ENCODE data around the gene FAM210A. TPM values are rescaled to one million over a fixed set of nuclear protein-coding genes. Genes with fewer than 3 reads are reported as not detected.

The FAM210A gene
- total RNA-seq, 1 experiment from 2014 or later: 26.2 TPM

DNA sequence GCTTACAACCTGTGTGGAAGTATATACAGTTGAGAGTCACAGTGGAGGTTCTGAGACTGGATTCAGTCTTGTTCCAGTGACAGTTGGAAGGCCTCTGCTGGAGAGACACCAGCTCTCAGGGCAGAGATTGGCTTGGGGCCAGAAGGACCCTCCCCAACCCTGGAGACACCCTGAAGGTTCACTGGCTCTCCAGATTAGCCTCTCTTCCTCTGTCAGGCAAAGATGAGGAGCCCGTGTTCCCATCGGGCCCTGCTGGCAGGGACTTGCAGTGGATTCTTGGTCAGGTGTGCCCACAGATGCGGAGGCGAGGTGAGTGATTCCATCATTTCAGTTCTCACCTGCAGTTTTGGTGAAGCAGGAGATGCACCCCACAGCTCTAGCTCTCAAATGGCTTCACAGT lies 78.6 kb downstream of the FAM210A start:
- no peak for ATAC-seq
- Histone ChIP-seq H3K9me2 (ENCODE audit: insufficient read depth) (no peaks in the 10 kb centered on the region), H3K9me3 (ENCODE audit: control insufficient read depth in 1 of 2, insufficient read depth in 1 of 2, low read depth in 1 of 2, low read length in 2 of 2) (no peaks in the 10 kb centered on the region), H3K9ac (ENCODE audit: low read length) (no peak overlapping the region), H3K4me1 (ENCODE audit: control insufficient read depth in 1 of 2, insufficient read depth in 2 of 2, low read length in 2 of 2) (no peaks in the 10 kb centered on the region), H3K79me2 (ENCODE audit: insufficient read depth, low read length) (no peaks in the 10 kb centered on the region), H2AFZ (ENCODE audit: low read depth, low read length, poor library complexity, severe bottlenecking) (no peak overlapping the region), H3K4me3 (replicated peaks in 1 of 2; ENCODE audit: low read depth in 1 of 2, low read length in 2 of 2) (no peak overlapping the region), H3K4me2 (ENCODE audit: low read length) (no peak overlapping the region), H3K27ac (ENCODE audit: low read depth, low read length) (no peak overlapping the region), H3K27me3 (ENCODE audit: insufficient read depth, low read length) (no peaks in the 10 kb centered on the region), H3K36me3 (ENCODE audit: control insufficient read depth in 1 of 2, insufficient read depth in 2 of 2, low read length in 2 of 2) (no peaks in the 10 kb centered on the region), H4K20me1 (ENCODE audit: insufficient read depth) (no peaks in the 10 kb centered on the region)
- DNase-seq (ENCODE audit: low read depth, low spot score): no peak
- no TSS peak for BruUV-seq (replicated peaks)
- no peak for TF ChIP-seq RAD21 (IDR thresholded peaks at IDR 0.05; ENCODE audit: low read depth)
- no peak for TF ChIP-seq TCF7L2 (IDR thresholded peaks at IDR 0.05; ENCODE audit: borderline replicate concordance, extremely low read depth, insufficient read depth, insufficient read length)
- TF ChIP-seq, protein P1, sequence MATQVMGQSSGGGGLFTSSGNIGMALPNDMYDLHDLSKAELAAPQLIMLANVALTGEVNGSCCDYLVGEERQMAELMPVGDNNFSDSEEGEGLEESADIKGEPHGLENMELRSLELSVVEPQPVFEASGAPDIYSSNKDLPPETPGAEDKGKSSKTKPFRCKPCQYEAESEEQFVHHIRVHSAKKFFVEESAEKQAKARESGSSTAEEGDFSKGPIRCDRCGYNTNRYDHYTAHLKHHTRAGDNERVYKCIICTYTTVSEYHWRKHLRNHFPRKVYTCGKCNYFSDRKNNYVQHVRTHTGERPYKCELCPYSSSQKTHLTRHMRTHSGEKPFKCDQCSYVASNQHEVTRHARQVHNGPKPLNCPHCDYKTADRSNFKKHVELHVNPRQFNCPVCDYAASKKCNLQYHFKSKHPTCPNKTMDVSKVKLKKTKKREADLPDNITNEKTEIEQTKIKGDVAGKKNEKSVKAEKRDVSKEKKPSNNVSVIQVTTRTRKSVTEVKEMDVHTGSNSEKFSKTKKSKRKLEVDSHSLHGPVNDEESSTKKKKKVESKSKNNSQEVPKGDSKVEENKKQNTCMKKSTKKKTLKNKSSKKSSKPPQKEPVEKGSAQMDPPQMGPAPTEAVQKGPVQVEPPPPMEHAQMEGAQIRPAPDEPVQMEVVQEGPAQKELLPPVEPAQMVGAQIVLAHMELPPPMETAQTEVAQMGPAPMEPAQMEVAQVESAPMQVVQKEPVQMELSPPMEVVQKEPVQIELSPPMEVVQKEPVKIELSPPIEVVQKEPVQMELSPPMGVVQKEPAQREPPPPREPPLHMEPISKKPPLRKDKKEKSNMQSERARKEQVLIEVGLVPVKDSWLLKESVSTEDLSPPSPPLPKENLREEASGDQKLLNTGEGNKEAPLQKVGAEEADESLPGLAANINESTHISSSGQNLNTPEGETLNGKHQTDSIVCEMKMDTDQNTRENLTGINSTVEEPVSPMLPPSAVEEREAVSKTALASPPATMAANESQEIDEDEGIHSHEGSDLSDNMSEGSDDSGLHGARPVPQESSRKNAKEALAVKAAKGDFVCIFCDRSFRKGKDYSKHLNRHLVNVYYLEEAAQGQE (IDR thresholded peaks at IDR 0.05; ENCODE audit: low read depth): no peak
- no peak for TF ChIP-seq EGR1 (IDR thresholded peaks at IDR 0.05; ENCODE audit: low read depth)
- TF ChIP-seq POLR2AphosphoS5 (IDR thresholded peaks at IDR 0.05; ENCODE audit: low read depth, low read length): no peak
- TF ChIP-seq JUND (IDR thresholded peaks at IDR 0.05): no peak
- TF ChIP-seq ELF1 (IDR thresholded peaks at IDR 0.05; ENCODE audit: borderline replicate concordance, low read depth): no peak
- TF ChIP-seq FOSL1 (IDR thresholded peaks at IDR 0.05; ENCODE audit: low read depth): no peak
- TF ChIP-seq SIN3A (IDR thresholded peaks at IDR 0.05; ENCODE audit: low read depth): no peak
- TF ChIP-seq CEBPB (IDR thresholded peaks at IDR 0.05; ENCODE audit: low read depth): no peak
- TF ChIP-seq, protein P2, sequence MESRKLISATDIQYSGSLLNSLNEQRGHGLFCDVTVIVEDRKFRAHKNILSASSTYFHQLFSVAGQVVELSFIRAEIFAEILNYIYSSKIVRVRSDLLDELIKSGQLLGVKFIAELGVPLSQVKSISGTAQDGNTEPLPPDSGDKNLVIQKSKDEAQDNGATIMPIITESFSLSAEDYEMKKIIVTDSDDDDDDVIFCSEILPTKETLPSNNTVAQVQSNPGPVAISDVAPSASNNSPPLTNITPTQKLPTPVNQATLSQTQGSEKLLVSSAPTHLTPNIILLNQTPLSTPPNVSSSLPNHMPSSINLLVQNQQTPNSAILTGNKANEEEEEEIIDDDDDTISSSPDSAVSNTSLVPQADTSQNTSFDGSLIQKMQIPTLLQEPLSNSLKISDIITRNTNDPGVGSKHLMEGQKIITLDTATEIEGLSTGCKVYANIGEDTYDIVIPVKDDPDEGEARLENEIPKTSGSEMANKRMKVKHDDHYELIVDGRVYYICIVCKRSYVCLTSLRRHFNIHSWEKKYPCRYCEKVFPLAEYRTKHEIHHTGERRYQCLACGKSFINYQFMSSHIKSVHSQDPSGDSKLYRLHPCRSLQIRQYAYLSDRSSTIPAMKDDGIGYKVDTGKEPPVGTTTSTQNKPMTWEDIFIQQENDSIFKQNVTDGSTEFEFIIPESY (IDR thresholded peaks at IDR 0.05; ENCODE audit: extremely low read depth, insufficient replicate concordance, low read length): no peak
- TF ChIP-seq EZH2 (IDR thresholded peaks at IDR 0.05): no peak
- no peak for TF ChIP-seq CBX3 (IDR thresholded peaks at IDR 0.05; ENCODE audit: low read depth)
- TF ChIP-seq POLR2A (IDR thresholded peaks at IDR 0.05; ENCODE audit: borderline replicate concordance, extremely low read depth, insufficient read depth, insufficient read length): no peak
- POLR2A ChIA-PET: no interaction called here
- intact Hi-C loops (cut with micrococcal nuclease): no loop called here
- RAD21 ChIA-PET (ENCODE audit: low non-redundant PET in 1 of 2, low total read pairs in 2 of 2, uncharacterized antibody in 2 of 2, unreplicated experiment in 2 of 2): no interaction called here
- CTCF ChIA-PET: no interaction called here

Measured in HCT116 (cell line).